GM12873 (cell line): ENCODE measurements around the gene SIGLEC10.
A peak's percentile ranks its signal among the peaks of the same experiment; 100 is the strongest.

Source experiments
- TF ChIP-seq, protein P1 (sequence below): IDR thresholded peaks from 2 replicates; pipeline ENCODE4 v1.5.1; 2012; ENCODE audit warnings: low read depth, mild to moderate bottlenecking, moderate library complexity, low read length, control low read depth; ENCODE audit not compliant: insufficient read depth; ENCODE audit errors: missing control alignments

Gene SIGLEC10

DNA sequence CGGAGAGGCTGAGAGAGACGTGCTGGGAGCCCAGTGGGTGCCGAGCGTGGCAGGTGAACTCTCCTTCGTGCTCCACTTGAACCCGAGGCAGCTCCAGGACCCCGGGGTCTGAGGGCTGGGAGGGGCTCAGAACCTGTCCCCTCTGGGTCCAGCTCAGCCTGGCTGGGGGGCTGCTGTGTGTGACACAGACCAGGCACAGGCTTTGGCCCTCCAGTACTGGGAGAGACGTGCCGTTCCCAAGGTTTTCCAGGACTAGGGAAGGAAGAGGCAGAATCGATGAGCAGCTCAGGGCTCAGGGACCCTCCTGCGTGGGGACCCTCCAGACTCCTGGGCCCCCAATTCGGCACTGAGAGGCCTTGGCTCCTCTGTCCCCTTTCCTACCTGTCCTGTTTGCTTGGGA lies 2.3 kb downstream of the SIGLEC10 start:
- TF ChIP-seq, protein P1, sequence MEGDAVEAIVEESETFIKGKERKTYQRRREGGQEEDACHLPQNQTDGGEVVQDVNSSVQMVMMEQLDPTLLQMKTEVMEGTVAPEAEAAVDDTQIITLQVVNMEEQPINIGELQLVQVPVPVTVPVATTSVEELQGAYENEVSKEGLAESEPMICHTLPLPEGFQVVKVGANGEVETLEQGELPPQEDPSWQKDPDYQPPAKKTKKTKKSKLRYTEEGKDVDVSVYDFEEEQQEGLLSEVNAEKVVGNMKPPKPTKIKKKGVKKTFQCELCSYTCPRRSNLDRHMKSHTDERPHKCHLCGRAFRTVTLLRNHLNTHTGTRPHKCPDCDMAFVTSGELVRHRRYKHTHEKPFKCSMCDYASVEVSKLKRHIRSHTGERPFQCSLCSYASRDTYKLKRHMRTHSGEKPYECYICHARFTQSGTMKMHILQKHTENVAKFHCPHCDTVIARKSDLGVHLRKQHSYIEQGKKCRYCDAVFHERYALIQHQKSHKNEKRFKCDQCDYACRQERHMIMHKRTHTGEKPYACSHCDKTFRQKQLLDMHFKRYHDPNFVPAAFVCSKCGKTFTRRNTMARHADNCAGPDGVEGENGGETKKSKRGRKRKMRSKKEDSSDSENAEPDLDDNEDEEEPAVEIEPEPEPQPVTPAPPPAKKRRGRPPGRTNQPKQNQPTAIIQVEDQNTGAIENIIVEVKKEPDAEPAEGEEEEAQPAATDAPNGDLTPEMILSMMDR = no peak

DNA sequence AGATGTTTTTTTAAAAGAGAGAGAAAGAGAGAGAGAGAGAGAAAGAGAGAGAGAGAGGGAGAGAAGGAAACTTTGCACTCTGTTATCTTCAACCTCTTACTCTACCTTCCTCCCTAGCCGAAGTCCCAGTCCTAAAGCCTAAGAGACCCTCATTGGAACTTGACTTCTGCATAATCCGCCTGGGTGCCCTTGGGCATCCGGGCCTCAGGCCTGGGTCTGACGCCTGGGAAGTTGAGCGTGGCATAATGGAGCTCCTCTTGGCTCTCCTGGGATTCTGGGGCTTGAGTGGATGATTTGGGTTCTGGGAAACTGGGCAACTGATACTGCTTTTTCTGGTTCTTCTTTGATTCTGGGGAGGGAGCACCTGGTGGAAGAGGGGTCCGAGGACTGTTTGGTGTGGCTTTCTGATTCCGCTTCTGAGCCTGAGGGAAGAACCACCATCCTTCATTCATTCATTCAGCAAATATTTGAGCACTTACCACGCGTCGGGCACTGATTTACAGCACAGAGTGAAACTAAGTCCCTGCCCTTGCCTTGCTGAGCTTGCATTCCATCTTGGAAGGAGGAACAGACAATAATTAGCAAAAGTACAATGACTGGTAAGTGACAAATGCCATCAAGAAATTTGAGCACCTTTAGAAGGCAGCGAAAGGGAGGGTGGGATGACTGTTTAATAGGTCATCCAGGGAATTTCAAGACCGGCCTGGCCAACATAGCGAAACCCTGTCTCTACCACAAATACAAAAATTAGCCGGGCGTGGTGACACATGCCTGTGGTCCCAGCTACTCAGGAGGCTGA lies 6.3 kb downstream of the SIGLEC10 start:
- TF ChIP-seq, protein P1 = no peak

DNA sequence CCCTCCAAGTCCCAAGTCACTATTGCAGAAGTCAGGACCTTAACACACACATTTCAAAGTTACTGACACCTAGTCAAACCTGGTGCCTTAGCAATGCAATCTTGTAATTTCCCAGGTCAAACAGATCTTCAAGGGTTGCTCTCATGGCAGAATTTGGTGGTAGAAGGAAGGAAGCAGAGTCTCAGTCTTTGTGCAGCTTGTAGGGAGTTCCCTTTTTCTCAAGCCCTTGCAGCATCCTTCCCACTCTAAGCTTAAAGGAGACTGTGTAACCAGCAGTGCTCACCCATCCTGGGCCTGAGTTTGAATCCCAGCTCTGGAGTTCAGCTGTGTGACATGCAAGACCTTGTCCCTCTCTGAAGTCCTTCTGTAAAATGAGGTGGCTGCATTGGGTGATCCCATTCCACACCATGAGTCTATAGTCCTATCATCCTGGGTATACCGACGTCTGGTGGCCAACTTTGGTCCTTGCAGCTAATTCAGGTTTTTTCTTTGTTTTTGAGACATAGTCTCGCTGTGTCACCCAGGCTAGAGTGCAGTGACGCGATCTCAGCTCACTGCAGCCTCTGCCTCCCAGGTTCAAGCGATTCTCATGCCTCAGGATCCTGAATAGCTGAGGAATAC lies 9.8 kb downstream of the SIGLEC10 start:
- TF ChIP-seq, protein P1 = peak; percentile 66

DNA sequence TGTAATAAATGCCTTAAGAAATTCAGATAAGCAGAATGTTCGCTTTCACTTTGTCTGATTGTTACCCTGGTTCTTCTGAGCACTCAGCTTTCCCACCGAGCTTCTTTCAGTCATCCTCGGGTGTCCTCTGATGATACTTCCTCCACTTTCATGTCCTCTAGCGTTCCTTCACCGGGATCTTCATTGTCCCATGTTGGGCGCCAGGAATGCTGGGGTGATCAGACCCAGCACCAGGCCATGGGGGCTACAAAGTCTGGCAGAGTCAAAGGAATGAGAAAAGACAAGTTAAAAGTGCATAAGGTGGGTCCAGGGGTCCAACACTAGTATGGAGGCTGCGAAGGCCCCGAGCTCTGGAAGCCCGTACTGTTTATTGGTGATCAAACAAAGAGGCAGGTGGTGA lies 15.3 kb downstream of the SIGLEC10 start:
- TF ChIP-seq, protein P1 = no peak

DNA sequence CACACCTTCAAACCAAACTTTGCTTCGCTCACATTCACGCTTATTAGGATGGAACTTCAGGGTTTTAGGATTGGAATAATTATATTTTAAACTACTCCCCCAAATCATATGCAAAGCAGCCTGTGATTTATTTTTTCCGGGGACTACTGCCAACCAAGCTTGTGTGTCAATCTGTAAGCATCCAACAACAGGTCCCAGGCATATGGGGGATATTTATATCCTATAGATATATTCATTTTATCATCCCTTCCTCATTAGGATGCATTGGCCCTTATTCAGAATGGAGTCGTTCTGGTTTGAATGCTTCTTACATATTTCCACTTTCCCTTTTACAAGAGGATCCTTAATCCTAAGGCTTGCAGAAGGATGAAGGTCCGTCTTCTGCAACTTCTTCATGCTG lies 18.2 kb downstream of the SIGLEC10 start:
- TF ChIP-seq, protein P1 = no peak

DNA sequence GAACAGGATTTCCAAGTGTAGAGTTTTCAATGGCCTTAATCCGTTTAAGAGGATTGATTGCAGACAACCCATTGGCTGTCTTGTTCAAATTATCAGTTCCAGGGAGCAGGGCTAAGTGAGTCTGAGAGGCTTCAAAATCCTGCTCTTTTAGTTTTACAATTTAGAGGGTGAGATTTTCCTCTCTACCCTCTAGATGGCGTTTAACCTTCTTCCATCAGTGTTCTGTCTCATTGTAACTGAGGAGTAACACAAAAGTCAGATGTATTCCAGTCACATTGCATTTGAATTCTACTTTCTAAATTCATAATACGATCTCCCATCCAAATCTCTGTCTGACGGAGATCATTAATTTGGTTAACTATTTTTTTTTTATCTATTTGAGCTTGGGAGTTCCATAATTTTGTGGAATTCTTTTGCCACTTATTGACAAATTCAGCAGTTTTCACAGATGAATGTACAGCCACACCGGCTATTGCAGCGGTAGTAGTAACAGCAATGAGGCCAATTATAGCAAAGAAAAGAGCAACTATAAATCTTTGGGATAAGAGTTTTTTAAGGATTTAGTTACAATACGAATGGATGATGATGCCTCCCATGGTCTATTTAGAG lies 19.2 kb downstream of the SIGLEC10 start:
- TF ChIP-seq, protein P1 = peak; percentile 69

DNA sequence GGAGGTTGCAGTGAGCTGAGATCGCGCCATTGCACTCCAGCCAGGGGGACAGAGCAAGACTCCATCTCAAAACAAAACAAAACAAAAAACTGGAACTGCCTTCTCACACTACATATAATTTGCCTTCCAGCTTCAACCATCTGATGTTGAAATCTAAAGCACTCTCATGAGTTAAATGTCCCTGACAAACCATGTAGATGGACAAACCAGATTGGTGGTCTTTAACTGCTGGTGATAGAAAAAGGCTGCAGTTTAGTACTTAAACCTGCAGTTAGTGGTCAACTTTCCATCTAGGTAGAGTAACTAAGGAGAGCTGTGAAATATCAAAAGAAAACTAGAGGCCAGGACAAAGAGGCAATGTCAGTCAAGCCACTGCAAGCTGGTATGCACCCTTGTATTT lies 21.3 kb downstream of the SIGLEC10 start:
- TF ChIP-seq, protein P1 = no peak
